HepG2 (cell line): ENCODE measurements around the gene ORMDL3. TPM values are rescaled to one million over a fixed set of nuclear protein-coding genes. Genes with fewer than 3 reads are reported as not detected.

Experiments used
- CBX5 ChIP-seq: sonication (generic); formaldehyde crosslinking; IDR thresholded peaks from 2 replicates; pipeline ENCODE4 v1.4.0; 2020; ENCODE audit warnings: missing genetic modification reagents, borderline replicate concordance
- HIVEP1 ChIP-seq: sonication (generic); formaldehyde crosslinking; IDR thresholded peaks from 2 replicates; pipeline ENCODE4 v1.4.0; 2020; ENCODE audit warnings: mild to moderate bottlenecking, missing genetic modification reagents
- IRF2 ChIP-seq: IDR thresholded peaks from 2 replicates; pipeline ENCODE4 v1.6.1; 2018; ENCODE audit warnings: missing genetic modification reagents, missing compliant biosample characterization
- LCORL ChIP-seq, 2 experiments: fragments of 450-650 bp in 1 of 2; sonication (generic) in 1 of 2; formaldehyde crosslinking in 1 of 2; IDR thresholded peaks; 2 replicates each; pipeline versions ENCODE4 v1.5.0 to v1.6.1; 2017 to 2020; ENCODE audit warnings: antibody characterized with exemption in 1 of 2, missing genetic modification reagents in 1 of 2
- PHF5A ChIP-seq: IDR thresholded peaks from one replicate; pipeline ENCODE4 v1.6.1; 2018; ENCODE audit warnings: low read depth, missing genetic modification reagents; ENCODE audit not compliant: unreplicated experiment
- PTBP1 ChIP-seq: fragments of 200-400 bp; formaldehyde crosslinking; IDR thresholded peaks from 2 replicates; pipeline ENCODE4 v1.6.1; 2018; ENCODE audit warnings: low read length, low read depth; ENCODE audit not compliant: poor library complexity, severe bottlenecking
- SP4 ChIP-seq: sonication (generic); formaldehyde crosslinking; IDR thresholded peaks from 2 replicates; pipeline ENCODE4 v1.8.1; 2023; ENCODE audit warnings: mild to moderate bottlenecking, missing genetic modification reagents
- ZBTB38 ChIP-seq: sonication (generic); formaldehyde crosslinking; IDR thresholded peaks from 2 replicates; pipeline ENCODE4 v1.5.1; 2020; ENCODE audit warnings: mild to moderate bottlenecking, missing genetic modification reagents
- ZFX ChIP-seq: sonication (generic); formaldehyde crosslinking; IDR thresholded peaks from 2 replicates; pipeline ENCODE4 v1.4.0; 2020; ENCODE audit warnings: mild to moderate bottlenecking, low read depth, missing genetic modification reagents, moderate library complexity
- ZNF572 ChIP-seq: sonication (generic); formaldehyde crosslinking; IDR thresholded peaks from 2 replicates; pipeline ENCODE4 v1.5.1; 2020; ENCODE audit warnings: mild to moderate bottlenecking, missing genetic modification reagents
- ZSCAN25 ChIP-seq: sonication (generic); formaldehyde crosslinking; IDR thresholded peaks from 2 replicates; pipeline ENCODE4 v1.8.0; 2022; ENCODE audit warnings: mild to moderate bottlenecking, missing genetic modification reagents
- polyA plus RNA-seq, 8 experiments: library from polyadenylated mRNA; depleted of rRNA in 3 of 8; stranded (reverse) in 7 of 8; unstranded in 1 of 8; fragments of >200 nt; fragmentation: Illumina TruSeq in 4 of 8; extraction: Trizol in 4 of 8; gene quantifications; 2 replicates each; pipeline versions ENCODE4 v1.2.1 to v1.2.3, GENCODE V29; 2011 to 2016; ENCODE audit warnings: low read depth in 4 of 8, missing spikeins in 1 of 8, mixed read lengths in 1 of 8; ENCODE audit not compliant: insufficient read depth in 1 of 8
- total RNA-seq, 5 experiments: library from RNA; depleted of rRNA; stranded (reverse); fragments of >200 nt; fragmentation: Illumina TruSeq; extraction: Trizol; gene quantifications; 2 replicates each; pipeline ENCODE4 v1.2.3, GENCODE V29; 2016; ENCODE audit warnings: low read depth in 1 of 5
- TF ChIP-seq, protein P1 (sequence below): sonication (generic); formaldehyde crosslinking; IDR thresholded peaks from 2 replicates; pipeline ENCODE4 v1.4.0; 2020; ENCODE audit warnings: missing genetic modification reagents, borderline replicate concordance
- TF ChIP-seq, protein P2 (sequence below): IDR thresholded peaks from 2 replicates; pipeline ENCODE4 v1.4.0; 2020; ENCODE audit warnings: mild to moderate bottlenecking, missing genetic modification reagents
- TF ChIP-seq, protein P3 (sequence below): sonication (generic); formaldehyde crosslinking; IDR thresholded peaks from 2 replicates; pipeline ENCODE4 v1.4.0; 2020; ENCODE audit warnings: missing genetic modification reagents

ORMDL3 gene
- total and polyA plus RNA-seq, 2 of the 13 experiments (the other 11 are each of a cell fraction or from before 2014, with no cell fraction given): 181 to 384 TPM

GRCh38 chr17:39953471-39953888 is 26.1 kb upstream of the ORMDL3 start (continued):
- TF ChIP-seq, protein P1, sequence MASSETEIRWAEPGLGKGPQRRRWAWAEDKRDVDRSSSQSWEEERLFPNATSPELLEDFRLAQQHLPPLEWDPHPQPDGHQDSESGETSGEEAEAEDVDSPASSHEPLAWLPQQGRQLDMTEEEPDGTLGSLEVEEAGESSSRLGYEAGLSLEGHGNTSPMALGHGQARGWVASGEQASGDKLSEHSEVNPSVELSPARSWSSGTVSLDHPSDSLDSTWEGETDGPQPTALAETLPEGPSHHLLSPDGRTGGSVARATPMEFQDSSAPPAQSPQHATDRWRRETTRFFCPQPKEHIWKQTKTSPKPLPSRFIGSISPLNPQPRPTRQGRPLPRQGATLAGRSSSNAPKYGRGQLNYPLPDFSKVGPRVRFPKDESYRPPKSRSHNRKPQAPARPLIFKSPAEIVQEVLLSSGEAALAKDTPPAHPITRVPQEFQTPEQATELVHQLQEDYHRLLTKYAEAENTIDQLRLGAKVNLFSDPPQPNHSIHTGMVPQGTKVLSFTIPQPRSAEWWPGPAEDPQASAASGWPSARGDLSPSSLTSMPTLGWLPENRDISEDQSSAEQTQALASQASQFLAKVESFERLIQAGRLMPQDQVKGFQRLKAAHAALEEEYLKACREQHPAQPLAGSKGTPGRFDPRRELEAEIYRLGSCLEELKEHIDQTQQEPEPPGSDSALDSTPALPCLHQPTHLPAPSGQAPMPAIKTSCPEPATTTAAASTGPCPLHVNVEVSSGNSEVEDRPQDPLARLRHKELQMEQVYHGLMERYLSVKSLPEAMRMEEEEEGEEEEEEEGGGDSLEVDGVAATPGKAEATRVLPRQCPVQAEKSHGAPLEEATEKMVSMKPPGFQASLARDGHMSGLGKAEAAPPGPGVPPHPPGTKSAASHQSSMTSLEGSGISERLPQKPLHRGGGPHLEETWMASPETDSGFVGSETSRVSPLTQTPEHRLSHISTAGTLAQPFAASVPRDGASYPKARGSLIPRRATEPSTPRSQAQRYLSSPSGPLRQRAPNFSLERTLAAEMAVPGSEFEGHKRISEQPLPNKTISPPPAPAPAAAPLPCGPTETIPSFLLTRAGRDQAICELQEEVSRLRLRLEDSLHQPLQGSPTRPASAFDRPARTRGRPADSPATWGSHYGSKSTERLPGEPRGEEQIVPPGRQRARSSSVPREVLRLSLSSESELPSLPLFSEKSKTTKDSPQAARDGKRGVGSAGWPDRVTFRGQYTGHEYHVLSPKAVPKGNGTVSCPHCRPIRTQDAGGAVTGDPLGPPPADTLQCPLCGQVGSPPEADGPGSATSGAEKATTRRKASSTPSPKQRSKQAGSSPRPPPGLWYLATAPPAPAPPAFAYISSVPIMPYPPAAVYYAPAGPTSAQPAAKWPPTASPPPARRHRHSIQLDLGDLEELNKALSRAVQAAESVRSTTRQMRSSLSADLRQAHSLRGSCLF (CRISPR knock-in tag): no peak
- 0 out of 2 replicates have a peak, but pooled peaks have one; percentile 6 for TF ChIP-seq IRF2 (CRISPR knock-in tag)
- peak; percentile 49; the same call in 1 of the 2 replicates for TF ChIP-seq SP4 (CRISPR knock-in tag)
- TF ChIP-seq HIVEP1 (CRISPR knock-in tag): peak; percentile 76; the same call in 1 of the 2 replicates
- 0 out of 2 replicates have a peak, but pooled peaks have one; percentile 12 for TF ChIP-seq ZSCAN25 (CRISPR knock-in tag)
- TF ChIP-seq ZBTB38 (CRISPR knock-in tag): peak; percentile 76
- TF ChIP-seq ZFX: peak; percentile 34; the same call in 1 of the 2 replicates
- TF ChIP-seq CBX5 (CRISPR knock-in tag): no peak
- TF ChIP-seq, protein P2, sequence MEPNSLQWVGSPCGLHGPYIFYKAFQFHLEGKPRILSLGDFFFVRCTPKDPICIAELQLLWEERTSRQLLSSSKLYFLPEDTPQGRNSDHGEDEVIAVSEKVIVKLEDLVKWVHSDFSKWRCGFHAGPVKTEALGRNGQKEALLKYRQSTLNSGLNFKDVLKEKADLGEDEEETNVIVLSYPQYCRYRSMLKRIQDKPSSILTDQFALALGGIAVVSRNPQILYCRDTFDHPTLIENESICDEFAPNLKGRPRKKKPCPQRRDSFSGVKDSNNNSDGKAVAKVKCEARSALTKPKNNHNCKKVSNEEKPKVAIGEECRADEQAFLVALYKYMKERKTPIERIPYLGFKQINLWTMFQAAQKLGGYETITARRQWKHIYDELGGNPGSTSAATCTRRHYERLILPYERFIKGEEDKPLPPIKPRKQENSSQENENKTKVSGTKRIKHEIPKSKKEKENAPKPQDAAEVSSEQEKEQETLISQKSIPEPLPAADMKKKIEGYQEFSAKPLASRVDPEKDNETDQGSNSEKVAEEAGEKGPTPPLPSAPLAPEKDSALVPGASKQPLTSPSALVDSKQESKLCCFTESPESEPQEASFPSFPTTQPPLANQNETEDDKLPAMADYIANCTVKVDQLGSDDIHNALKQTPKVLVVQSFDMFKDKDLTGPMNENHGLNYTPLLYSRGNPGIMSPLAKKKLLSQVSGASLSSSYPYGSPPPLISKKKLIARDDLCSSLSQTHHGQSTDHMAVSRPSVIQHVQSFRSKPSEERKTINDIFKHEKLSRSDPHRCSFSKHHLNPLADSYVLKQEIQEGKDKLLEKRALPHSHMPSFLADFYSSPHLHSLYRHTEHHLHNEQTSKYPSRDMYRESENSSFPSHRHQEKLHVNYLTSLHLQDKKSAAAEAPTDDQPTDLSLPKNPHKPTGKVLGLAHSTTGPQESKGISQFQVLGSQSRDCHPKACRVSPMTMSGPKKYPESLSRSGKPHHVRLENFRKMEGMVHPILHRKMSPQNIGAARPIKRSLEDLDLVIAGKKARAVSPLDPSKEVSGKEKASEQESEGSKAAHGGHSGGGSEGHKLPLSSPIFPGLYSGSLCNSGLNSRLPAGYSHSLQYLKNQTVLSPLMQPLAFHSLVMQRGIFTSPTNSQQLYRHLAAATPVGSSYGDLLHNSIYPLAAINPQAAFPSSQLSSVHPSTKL (CRISPR knock-in tag): 0 out of 2 replicates have a peak, but pooled peaks have one; percentile 1
- no peak for TF ChIP-seq PHF5A (CRISPR knock-in tag)
- no peak for TF ChIP-seq ZNF572 (CRISPR knock-in tag)
- peak; percentile 37 for TF ChIP-seq PTBP1
- TF ChIP-seq, protein P3, sequence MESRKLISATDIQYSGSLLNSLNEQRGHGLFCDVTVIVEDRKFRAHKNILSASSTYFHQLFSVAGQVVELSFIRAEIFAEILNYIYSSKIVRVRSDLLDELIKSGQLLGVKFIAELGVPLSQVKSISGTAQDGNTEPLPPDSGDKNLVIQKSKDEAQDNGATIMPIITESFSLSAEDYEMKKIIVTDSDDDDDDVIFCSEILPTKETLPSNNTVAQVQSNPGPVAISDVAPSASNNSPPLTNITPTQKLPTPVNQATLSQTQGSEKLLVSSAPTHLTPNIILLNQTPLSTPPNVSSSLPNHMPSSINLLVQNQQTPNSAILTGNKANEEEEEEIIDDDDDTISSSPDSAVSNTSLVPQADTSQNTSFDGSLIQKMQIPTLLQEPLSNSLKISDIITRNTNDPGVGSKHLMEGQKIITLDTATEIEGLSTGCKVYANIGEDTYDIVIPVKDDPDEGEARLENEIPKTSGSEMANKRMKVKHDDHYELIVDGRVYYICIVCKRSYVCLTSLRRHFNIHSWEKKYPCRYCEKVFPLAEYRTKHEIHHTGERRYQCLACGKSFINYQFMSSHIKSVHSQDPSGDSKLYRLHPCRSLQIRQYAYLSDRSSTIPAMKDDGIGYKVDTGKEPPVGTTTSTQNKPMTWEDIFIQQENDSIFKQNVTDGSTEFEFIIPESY (CRISPR knock-in tag): 0 out of 2 replicates have a peak, but pooled peaks have one; percentile 13
- no peak for TF ChIP-seq LCORL (IDR thresholded peaks at IDR 0.05)
- TF ChIP-seq LCORL (CRISPR knock-in tag; IDR thresholded peaks at IDR 0.05): 0 out of 2 replicates have a peak, but pooled peaks have one; percentile 15
